ENCODE measurements around the gene PPM1B. TPM values are rescaled to one million over a fixed set of nuclear protein-coding genes. Genes with fewer than 3 reads are reported as not detected.
A peak's percentile ranks its signal among the peaks of the same experiment; 100 is the strongest.

Gene PPM1B
- total and polyA plus RNA-seq, 2 experiments from 2014 or later, result 17.4 to 19.7 TPM

- peaks cover 15% of the 10 kb centered on the region for H3F3A ChIP-seq (ENCODE audit: insufficient read depth)
- WGBS, 2 experiments (ENCODE audit: low coverage in 1 of 2, low lambda C conversion rate in 2 of 2, missing lambda C conversion rate in 2 of 2), result 93% methylated on average over 1 of the region's 1 CpG
- no peak for DNase-seq
- H3K9me3 ChIP-seq (ENCODE audit: low read depth), result no peaks in the 10 kb centered on the region
- no peaks in the 10 kb centered on the region for H3K79me2 ChIP-seq (ENCODE audit: insufficient read depth)
- H3K4me2 ChIP-seq (ENCODE audit: unreplicated experiment), result no peak overlapping the region
- H4K20me1 ChIP-seq (ENCODE audit: insufficient read depth), result no peaks in the 10 kb centered on the region
- no peaks in the 10 kb centered on the region for H3K36me3 ChIP-seq (ENCODE audit: low read depth)
- no peak overlapping the region for H3K4me3 ChIP-seq
- H3K27ac ChIP-seq, result no peak overlapping the region
- no peaks in the 10 kb centered on the region for H3K27me3 ChIP-seq (replicated peaks; ENCODE audit: insufficient read depth)
- TF ChIP-seq EZH2phosphoT487 (IDR thresholded peaks at IDR 0.05; ENCODE audit: insufficient read depth, low read depth) (no peak), EZH2 (IDR thresholded peaks at IDR 0.05; ENCODE audit: insufficient read depth, poor library complexity, severe bottlenecking) (no peak)
- no peak overlapping the region for H2AFZ ChIP-seq
- H3K4me1 ChIP-seq (ENCODE audit: insufficient read depth), result peaks cover 21% of the 10 kb centered on the region
- H3K9ac ChIP-seq, result no peak overlapping the region
- in situ Hi-C loops (cut with MboI), result no loop called here
- H3K9me2 ChIP-seq (ENCODE audit: insufficient read depth), result no peaks in the 10 kb centered on the region
Observed at GRCh38 chr2:44134848-44135247, 33.8 kb upstream of the PPM1B start.

DNA sequence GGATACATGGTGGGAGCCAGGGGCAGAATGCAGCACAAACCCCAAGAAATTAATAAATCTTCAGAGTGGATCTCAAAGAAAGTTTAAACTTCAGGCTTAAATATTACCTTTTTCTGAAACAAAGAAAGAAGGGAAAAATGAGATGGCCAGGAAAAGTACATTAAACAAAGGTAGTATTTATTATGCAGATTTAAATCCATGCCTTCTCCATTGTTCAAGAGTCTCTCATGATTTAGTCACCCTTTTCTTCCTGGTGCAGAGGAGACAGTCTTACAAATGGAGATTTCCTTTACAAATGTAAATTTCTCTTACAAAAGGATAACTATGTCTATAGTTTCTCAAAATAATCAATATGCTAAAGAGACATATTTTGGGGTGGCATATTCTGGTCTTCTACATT, 33.4 kb upstream of the PPM1B start:
- peak overlapping the region; percentile 23 for H3K27ac ChIP-seq

GRCh38 chr2:44135771-44136170, 32.9 kb upstream of the PPM1B start:
- in situ Hi-C loops (cut with MboI), result no loop called here
- WGBS, 2 experiments (ENCODE audit: low coverage in 1 of 2, low lambda C conversion rate in 2 of 2, missing lambda C conversion rate in 2 of 2), result 36 to 37% methylated on average over 2 of the region's 2 CpGs
- H3K4me2 ChIP-seq (ENCODE audit: unreplicated experiment), result peak overlapping the region; percentile 27

More for the DNA sequence above, 33.4 kb upstream of the PPM1B start:
- Histone ChIP-seq H3K4me2 (ENCODE audit: unreplicated experiment) (peak overlapping the region; percentile 27), H3F3A (ENCODE audit: insufficient read depth) (peaks cover 15% of the 10 kb centered on the region; the same call in 1 of the 2 replicates), H2AFZ (no peak overlapping the region), H3K9me2 (ENCODE audit: insufficient read depth) (no peaks in the 10 kb centered on the region), H3K79me2 (ENCODE audit: insufficient read depth) (no peaks in the 10 kb centered on the region), H3K9ac (no peak overlapping the region), H3K36me3 (ENCODE audit: low read depth) (no peaks in the 10 kb centered on the region), H3K4me1 (ENCODE audit: insufficient read depth) (peaks cover 19% of the 10 kb centered on the region), H4K20me1 (ENCODE audit: insufficient read depth) (no peaks in the 10 kb centered on the region), H3K9me3 (ENCODE audit: low read depth) (no peaks in the 10 kb centered on the region), H3K4me3 (no peak overlapping the region), H3K27me3 (replicated peaks; ENCODE audit: insufficient read depth) (no peaks in the 10 kb centered on the region)
- TF ChIP-seq EZH2phosphoT487 (IDR thresholded peaks at IDR 0.05; ENCODE audit: insufficient read depth, low read depth), result no peak
- no peak for TF ChIP-seq EZH2 (IDR thresholded peaks at IDR 0.05; ENCODE audit: insufficient read depth, poor library complexity, severe bottlenecking)
- in situ Hi-C loops (cut with MboI), result no loop called here
- no peak for DNase-seq

GRCh38 chr2:44136252-44136651, 32.4 kb upstream of the PPM1B start:
- TF ChIP-seq EZH2 (IDR thresholded peaks at IDR 0.05; ENCODE audit: insufficient read depth, poor library complexity, severe bottlenecking), result no peak
- H3K9me3 ChIP-seq (ENCODE audit: low read depth), result no peaks in the 10 kb centered on the region
- no peak overlapping the region for H3K9ac ChIP-seq
- H2AFZ ChIP-seq, result no peak overlapping the region
- no peaks in the 10 kb centered on the region for H3K79me2 ChIP-seq (ENCODE audit: insufficient read depth)
- in situ Hi-C loops (cut with MboI), result no loop called here
- peak overlapping the region; percentile 23 for H3K27ac ChIP-seq
- peaks cover 15% of the 10 kb centered on the region; the same call in 1 of the 2 replicates for H3F3A ChIP-seq (ENCODE audit: insufficient read depth)
- peak; percentile 56 for DNase-seq
- H4K20me1 ChIP-seq (ENCODE audit: insufficient read depth), result no peaks in the 10 kb centered on the region
- H3K9me2 ChIP-seq (ENCODE audit: insufficient read depth), result no peaks in the 10 kb centered on the region
- WGBS, 2 experiments (ENCODE audit: low coverage in 1 of 2, low lambda C conversion rate in 2 of 2, missing lambda C conversion rate in 2 of 2), result 51 to 53% methylated on average over 3 of the region's 3 CpGs
- no peak overlapping the region for H3K4me3 ChIP-seq
- no peaks in the 10 kb centered on the region for H3K27me3 ChIP-seq (replicated peaks; ENCODE audit: insufficient read depth)
- peaks cover 14% of the 10 kb centered on the region for H3K4me1 ChIP-seq (ENCODE audit: insufficient read depth)
- no peaks in the 10 kb centered on the region for H3K36me3 ChIP-seq (ENCODE audit: low read depth)
- peak overlapping the region; percentile 27 for H3K4me2 ChIP-seq (ENCODE audit: unreplicated experiment)

More at GRCh38 chr2:44135771-44136170, 32.9 kb upstream of the PPM1B start:
- H3K36me3 ChIP-seq (ENCODE audit: low read depth), result no peaks in the 10 kb centered on the region
- peaks cover 14% of the 10 kb centered on the region for H3K4me1 ChIP-seq (ENCODE audit: insufficient read depth)
- no peak overlapping the region for H3K9ac ChIP-seq
- no peak overlapping the region for H3K4me3 ChIP-seq
- H3F3A ChIP-seq (ENCODE audit: insufficient read depth), result peaks cover 15% of the 10 kb centered on the region; the same call in 1 of the 2 replicates
- H3K9me2 ChIP-seq (ENCODE audit: insufficient read depth), result no peaks in the 10 kb centered on the region
- H2AFZ ChIP-seq, result no peak overlapping the region
- peak; percentile 66 for DNase-seq
- H3K79me2 ChIP-seq (ENCODE audit: insufficient read depth), result no peaks in the 10 kb centered on the region
- TF ChIP-seq EZH2 (IDR thresholded peaks at IDR 0.05; ENCODE audit: insufficient read depth, poor library complexity, severe bottlenecking), result no peak
- TF ChIP-seq EZH2phosphoT487 (IDR thresholded peaks at IDR 0.05; ENCODE audit: insufficient read depth, low read depth), result no peak
- H3K27ac ChIP-seq, result peak overlapping the region; percentile 23
- H4K20me1 ChIP-seq (ENCODE audit: insufficient read depth), result no peaks in the 10 kb centered on the region
- H3K9me3 ChIP-seq (ENCODE audit: low read depth), result no peaks in the 10 kb centered on the region
- H3K27me3 ChIP-seq (replicated peaks; ENCODE audit: insufficient read depth), result no peaks in the 10 kb centered on the region

DNA sequence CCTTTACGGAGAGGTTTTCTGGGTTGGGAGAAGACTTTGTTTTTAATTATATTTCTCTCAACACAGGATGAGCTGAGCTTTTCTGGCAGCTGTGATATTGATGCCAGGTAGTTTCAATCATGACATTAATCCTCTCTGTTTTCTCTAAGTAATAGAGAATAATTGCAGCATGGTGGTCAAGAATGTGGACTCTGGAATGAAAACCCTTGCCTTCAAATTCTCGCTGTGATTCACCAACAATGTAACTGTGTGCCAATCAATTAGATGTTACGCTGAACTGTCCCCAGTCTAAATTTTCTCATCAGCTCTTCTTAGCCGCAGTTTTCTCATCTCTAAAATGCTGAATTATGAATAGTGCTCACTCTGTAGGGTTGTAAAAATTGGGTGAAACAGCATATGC, 31.6 kb upstream of the PPM1B start:
- Histone ChIP-seq H4K20me1 (ENCODE audit: insufficient read depth) (no peaks in the 10 kb centered on the region), H3K9ac (no peak overlapping the region), H3K27me3 (replicated peaks; ENCODE audit: insufficient read depth) (no peaks in the 10 kb centered on the region), H3K4me1 (ENCODE audit: insufficient read depth) (peaks cover 14% of the 10 kb centered on the region), H3K4me3 (no peak overlapping the region), H3K4me2 (ENCODE audit: unreplicated experiment) (no peak overlapping the region), H3K9me2 (ENCODE audit: insufficient read depth) (no peaks in the 10 kb centered on the region), H3K79me2 (ENCODE audit: insufficient read depth) (no peaks in the 10 kb centered on the region), H3K36me3 (ENCODE audit: low read depth) (no peaks in the 10 kb centered on the region), H3K9me3 (ENCODE audit: low read depth) (no peaks in the 10 kb centered on the region), H3F3A (ENCODE audit: insufficient read depth) (peaks cover 15% of the 10 kb centered on the region; the same call in 1 of the 2 replicates), H2AFZ (no peak overlapping the region), H3K27ac (no peak overlapping the region)
- in situ Hi-C loops (cut with MboI), result no loop called here
- no peak for TF ChIP-seq EZH2 (IDR thresholded peaks at IDR 0.05; ENCODE audit: insufficient read depth, poor library complexity, severe bottlenecking)
- 84 to 88% methylated on average over 4 of the region's 4 CpGs for WGBS, 2 experiments (ENCODE audit: low coverage in 1 of 2, low lambda C conversion rate in 2 of 2, missing lambda C conversion rate in 2 of 2)
- DNase-seq, result no peak

Data from GM23248 (cell line).